SK-N-SH treated with all-trans-retinoic acid at 6 μM for 48 hours (cell line): Measurements from ENCODE around the gene DDX24.

ENCODE experiments used
- ATAC-seq: fragments of 200-7000 bp; cut with Tn5 transposase; 3 replicates; pipeline ENCODE4 v1.9.1; 2020; ENCODE audit warnings: mild to moderate bottlenecking, moderate library complexity
- ARNTL ChIP-seq: fragments of 450-650 bp; formaldehyde crosslinking; IDR thresholded peaks from 2 replicates; pipeline ENCODE4 v1.5.0; 2020; ENCODE audit warnings: low read depth, mild to moderate bottlenecking, moderate library complexity, borderline replicate concordance
- BACH2 ChIP-seq: fragments of 250-450 bp; sonication (Bioruptor Pico); IDR thresholded peaks from 2 replicates; pipeline ENCODE4 v1.9.0; 2021; ENCODE audit warnings: mild to moderate bottlenecking, borderline replicate concordance
- CSDC2 ChIP-seq: fragments of 250-450 bp; sonication (Bioruptor Pico); IDR thresholded peaks from 2 replicates; pipeline ENCODE4 v1.5.0; 2020; ENCODE audit warnings: mild to moderate bottlenecking, moderate library complexity
- ESRRG ChIP-seq: fragments of 250-450 bp; sonication (Bioruptor Pico); IDR thresholded peaks from 2 replicates; pipeline ENCODE4 v1.6.1; 2021; ENCODE audit warnings: mild to moderate bottlenecking
- GLIS3 ChIP-seq: fragments of 250-450 bp; sonication (Bioruptor Pico); IDR thresholded peaks from 2 replicates; pipeline ENCODE4 v1.5.0; 2020; ENCODE audit warnings: mild to moderate bottlenecking, moderate library complexity
- ISL1 ChIP-seq: fragments of 250-450 bp; sonication (Bioruptor Pico); IDR thresholded peaks from 2 replicates; pipeline ENCODE4 v2.1.2; 2022; ENCODE audit warnings: mild to moderate bottlenecking, moderate library complexity
- OSR1 ChIP-seq: fragments of 250-450 bp; sonication (Bioruptor Pico); IDR thresholded peaks from 2 replicates; pipeline ENCODE4 v1.8.0; 2022; ENCODE audit warnings: moderate library complexity, mild to moderate bottlenecking, inconsistent platforms
- PPARA ChIP-seq: fragments of 250-450 bp; sonication (Bioruptor Pico); IDR thresholded peaks from 2 replicates; pipeline ENCODE4 v1.5.0; 2020; ENCODE audit warnings: mild to moderate bottlenecking, borderline replicate concordance
- RARB ChIP-seq: fragments of 250-450 bp; sonication (Bioruptor Pico); IDR thresholded peaks from 2 replicates; pipeline ENCODE4 v1.8.0; 2021; ENCODE audit warnings: mild to moderate bottlenecking, moderate library complexity
- SNAI2 ChIP-seq: fragments of 250-450 bp; sonication (Bioruptor Pico); IDR thresholded peaks from 2 replicates; pipeline ENCODE4 v1.5.0; 2020; ENCODE audit warnings: mild to moderate bottlenecking, moderate library complexity
- TCF4 ChIP-seq: fragments of 250-450 bp; sonication (Bioruptor Pico); IDR thresholded peaks from 2 replicates; pipeline ENCODE4 v1.8.0; 2021; ENCODE audit warnings: mild to moderate bottlenecking, moderate library complexity, borderline replicate concordance
- TOX ChIP-seq: fragments of 250-450 bp; sonication (Bioruptor Pico); IDR thresholded peaks from 2 replicates; pipeline ENCODE4 v1.8.0; 2021; ENCODE audit warnings: mild to moderate bottlenecking, moderate library complexity, borderline replicate concordance
- ZC3H10 ChIP-seq: fragments of 250-450 bp; sonication (Bioruptor Pico); IDR thresholded peaks from 2 replicates; pipeline ENCODE4 v1.5.1; 2021; ENCODE audit warnings: mild to moderate bottlenecking, moderate library complexity
- ZFP30 ChIP-seq: fragments of 450-650 bp; formaldehyde crosslinking; IDR thresholded peaks from 2 replicates; pipeline ENCODE4 v1.5.0; 2022; ENCODE audit warnings: mild to moderate bottlenecking, moderate library complexity
- ZNF565 ChIP-seq: fragments of 450-650 bp; formaldehyde crosslinking; conservative IDR thresholded peaks from 2 replicates; pipeline ENCODE4 v1.5.0; 2020; ENCODE audit warnings: low read depth, mild to moderate bottlenecking, moderate library complexity
- ZNF70 ChIP-seq: fragments of 450-650 bp; formaldehyde crosslinking; IDR thresholded peaks from 2 replicates; pipeline ENCODE4 v1.5.0; 2020; ENCODE audit warnings: mild to moderate bottlenecking, moderate library complexity
- ZNF8 ChIP-seq: fragments of 450-650 bp; formaldehyde crosslinking; IDR thresholded peaks from 2 replicates; pipeline ENCODE4 v1.5.0; 2020; ENCODE audit warnings: mild to moderate bottlenecking, moderate library complexity
- TF ChIP-seq, protein P1 (sequence below): fragments of 250-450 bp; sonication (Bioruptor Pico); IDR thresholded peaks from 2 replicates; pipeline ENCODE4 v1.8.0; 2021; ENCODE audit warnings: low read depth, mild to moderate bottlenecking, moderate library complexity, borderline replicate concordance
- TF ChIP-seq, protein P2 (sequence below): fragments of 250-450 bp; sonication (Bioruptor Pico); IDR thresholded peaks from 2 replicates; pipeline ENCODE4 v1.8.0; 2020; ENCODE audit warnings: mild to moderate bottlenecking, moderate library complexity, borderline replicate concordance
- TF ChIP-seq, protein P3 (sequence below): fragments of 250-450 bp; sonication (Bioruptor Pico); IDR thresholded peaks from 2 replicates; pipeline ENCODE4 v1.5.1; 2021; ENCODE audit warnings: mild to moderate bottlenecking, moderate library complexity
- TF ChIP-seq, protein P4 (sequence below): fragments of 250-450 bp; sonication (Bioruptor Pico); IDR thresholded peaks from 2 replicates; pipeline ENCODE4 v1.5.0; 2020; ENCODE audit warnings: mild to moderate bottlenecking, moderate library complexity

The DDX24 gene

DNA sequence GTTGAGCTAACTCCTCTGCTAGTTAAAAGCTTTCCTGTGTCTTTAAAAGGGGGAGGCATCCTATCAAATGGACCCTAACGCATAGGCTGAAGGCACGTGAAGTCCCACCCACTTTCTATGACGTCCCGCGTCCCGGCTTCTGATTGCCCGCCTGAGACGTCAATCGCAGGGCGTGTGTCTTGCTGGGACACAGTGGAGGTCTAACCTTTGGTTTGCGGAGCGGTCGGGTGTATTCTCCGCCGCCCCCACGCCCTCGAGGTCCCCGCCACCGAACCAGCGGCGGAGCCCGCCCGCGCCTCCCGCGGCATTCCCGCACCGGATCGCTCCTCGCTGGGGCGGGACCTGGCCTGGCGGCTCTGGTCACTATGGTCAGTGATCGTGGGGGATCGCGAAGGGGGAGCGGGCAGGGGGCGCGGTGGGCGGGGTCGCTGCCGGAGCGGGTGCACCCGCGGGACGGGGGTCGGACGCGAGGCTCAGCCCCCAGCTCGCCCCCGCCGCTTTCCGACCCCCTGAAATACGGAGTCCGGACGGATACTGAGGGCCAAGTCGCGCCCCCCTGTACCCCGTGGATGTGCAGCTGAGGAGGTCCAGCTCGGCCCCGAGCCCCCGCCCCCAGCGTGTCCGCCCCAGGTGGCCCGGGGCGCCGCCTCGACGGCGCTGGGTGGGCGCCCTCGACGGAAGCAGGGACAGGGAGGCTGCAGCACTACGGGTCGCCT lies 54.7 kb downstream of the DDX24 start, which contains the start of gene OTUB2 (continued):
- TF ChIP-seq, protein P1, sequence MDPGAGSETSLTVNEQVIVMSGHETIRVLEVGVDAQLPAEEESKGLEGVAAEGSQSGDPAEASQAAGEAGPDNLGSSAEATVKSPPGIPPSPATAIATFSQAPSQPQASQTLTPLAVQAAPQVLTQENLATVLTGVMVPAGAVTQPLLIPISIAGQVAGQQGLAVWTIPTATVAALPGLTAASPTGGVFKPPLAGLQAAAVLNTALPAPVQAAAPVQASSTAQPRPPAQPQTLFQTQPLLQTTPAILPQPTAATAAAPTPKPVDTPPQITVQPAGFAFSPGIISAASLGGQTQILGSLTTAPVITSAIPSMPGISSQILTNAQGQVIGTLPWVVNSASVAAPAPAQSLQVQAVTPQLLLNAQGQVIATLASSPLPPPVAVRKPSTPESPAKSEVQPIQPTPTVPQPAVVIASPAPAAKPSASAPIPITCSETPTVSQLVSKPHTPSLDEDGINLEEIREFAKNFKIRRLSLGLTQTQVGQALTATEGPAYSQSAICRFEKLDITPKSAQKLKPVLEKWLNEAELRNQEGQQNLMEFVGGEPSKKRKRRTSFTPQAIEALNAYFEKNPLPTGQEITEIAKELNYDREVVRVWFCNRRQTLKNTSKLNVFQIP (CRISPR knock-in tag): no peak
- TF ChIP-seq TCF4 (CRISPR knock-in tag): no peak
- no peak for TF ChIP-seq ARNTL (CRISPR knock-in tag)

DNA sequence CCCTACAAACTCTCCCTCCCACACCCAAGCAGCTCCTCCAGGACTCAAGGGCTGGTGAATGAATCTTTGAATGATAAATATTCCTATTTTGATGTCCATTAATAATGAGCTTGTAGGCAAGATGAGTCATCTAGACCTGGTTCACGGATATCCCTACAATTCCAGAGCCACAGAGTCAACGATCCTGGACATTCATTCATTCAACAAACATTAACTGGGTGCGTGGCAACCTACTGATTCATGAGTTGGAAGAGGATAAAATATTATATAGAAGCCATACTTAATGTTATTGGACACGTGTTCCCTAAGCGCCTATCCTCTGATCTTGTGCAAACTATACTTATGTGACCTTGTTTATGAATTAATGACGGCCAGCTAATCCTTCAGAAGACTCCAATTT lies 55.3 kb downstream of the DDX24 start:
- no peak for ATAC-seq
- no peak for TF ChIP-seq OSR1 (CRISPR knock-in tag)
- TF ChIP-seq, all 23 proteins: peak for 0

DNA sequence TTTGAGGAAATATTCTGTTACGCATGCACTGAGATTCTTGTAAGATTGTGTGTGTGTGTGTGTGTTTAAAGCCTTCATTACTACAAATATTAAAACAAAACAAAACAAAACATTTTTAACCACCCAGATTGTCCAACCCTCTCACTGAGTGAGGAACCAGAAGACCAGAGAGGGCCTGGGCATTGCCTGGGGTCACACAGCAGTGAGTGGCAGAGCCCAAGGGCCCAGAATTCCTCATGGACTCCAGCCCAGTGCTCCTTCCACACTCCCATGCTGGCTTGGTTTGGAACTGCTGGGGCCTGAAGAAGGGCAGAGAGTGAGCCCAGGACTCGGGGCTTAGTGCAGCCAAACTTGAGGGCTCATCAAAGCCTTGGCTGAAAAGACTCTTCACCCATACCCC lies 56.5 kb downstream of the DDX24 start:
- TF ChIP-seq ISL1 (CRISPR knock-in tag) (no peak), ZNF8 (no peak), RARB (CRISPR knock-in tag) (no peak), TCF4 (CRISPR knock-in tag) (no peak), CSDC2 (CRISPR knock-in tag) (no peak), ZC3H10 (CRISPR knock-in tag) (no peak), SNAI2 (no peak), ZFP30 (CRISPR knock-in tag) (no peak), ESRRG (no peak), ARNTL (CRISPR knock-in tag) (no peak), ZNF565 (CRISPR knock-in tag) (no peak), ZNF70 (CRISPR knock-in tag) (no peak), GLIS3 (no peak), BACH2 (no peak), PPARA (CRISPR knock-in tag) (no peak), TOX (CRISPR knock-in tag) (no peak)
- TF ChIP-seq, protein P2, sequence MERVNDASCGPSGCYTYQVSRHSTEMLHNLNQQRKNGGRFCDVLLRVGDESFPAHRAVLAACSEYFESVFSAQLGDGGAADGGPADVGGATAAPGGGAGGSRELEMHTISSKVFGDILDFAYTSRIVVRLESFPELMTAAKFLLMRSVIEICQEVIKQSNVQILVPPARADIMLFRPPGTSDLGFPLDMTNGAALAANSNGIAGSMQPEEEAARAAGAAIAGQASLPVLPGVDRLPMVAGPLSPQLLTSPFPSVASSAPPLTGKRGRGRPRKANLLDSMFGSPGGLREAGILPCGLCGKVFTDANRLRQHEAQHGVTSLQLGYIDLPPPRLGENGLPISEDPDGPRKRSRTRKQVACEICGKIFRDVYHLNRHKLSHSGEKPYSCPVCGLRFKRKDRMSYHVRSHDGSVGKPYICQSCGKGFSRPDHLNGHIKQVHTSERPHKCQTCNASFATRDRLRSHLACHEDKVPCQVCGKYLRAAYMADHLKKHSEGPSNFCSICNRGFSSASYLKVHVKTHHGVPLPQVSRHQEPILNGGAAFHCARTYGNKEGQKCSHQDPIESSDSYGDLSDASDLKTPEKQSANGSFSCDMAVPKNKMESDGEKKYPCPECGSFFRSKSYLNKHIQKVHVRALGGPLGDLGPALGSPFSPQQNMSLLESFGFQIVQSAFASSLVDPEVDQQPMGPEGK (CRISPR knock-in tag): no peak
- TF ChIP-seq, protein P3, sequence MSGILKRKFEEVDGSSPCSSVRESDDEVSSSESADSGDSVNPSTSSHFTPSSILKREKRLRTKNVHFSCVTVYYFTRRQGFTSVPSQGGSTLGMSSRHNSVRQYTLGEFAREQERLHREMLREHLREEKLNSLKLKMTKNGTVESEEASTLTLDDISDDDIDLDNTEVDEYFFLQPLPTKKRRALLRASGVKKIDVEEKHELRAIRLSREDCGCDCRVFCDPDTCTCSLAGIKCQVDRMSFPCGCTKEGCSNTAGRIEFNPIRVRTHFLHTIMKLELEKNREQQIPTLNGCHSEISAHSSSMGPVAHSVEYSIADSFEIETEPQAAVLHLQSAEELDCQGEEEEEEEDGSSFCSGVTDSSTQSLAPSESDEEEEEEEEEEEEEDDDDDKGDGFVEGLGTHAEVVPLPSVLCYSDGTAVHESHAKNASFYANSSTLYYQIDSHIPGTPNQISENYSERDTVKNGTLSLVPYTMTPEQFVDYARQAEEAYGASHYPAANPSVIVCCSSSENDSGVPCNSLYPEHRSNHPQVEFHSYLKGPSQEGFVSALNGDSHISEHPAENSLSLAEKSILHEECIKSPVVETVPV (CRISPR knock-in tag): no peak
- TF ChIP-seq, all 23 proteins: peak for 0
- no peak for ATAC-seq

DNA sequence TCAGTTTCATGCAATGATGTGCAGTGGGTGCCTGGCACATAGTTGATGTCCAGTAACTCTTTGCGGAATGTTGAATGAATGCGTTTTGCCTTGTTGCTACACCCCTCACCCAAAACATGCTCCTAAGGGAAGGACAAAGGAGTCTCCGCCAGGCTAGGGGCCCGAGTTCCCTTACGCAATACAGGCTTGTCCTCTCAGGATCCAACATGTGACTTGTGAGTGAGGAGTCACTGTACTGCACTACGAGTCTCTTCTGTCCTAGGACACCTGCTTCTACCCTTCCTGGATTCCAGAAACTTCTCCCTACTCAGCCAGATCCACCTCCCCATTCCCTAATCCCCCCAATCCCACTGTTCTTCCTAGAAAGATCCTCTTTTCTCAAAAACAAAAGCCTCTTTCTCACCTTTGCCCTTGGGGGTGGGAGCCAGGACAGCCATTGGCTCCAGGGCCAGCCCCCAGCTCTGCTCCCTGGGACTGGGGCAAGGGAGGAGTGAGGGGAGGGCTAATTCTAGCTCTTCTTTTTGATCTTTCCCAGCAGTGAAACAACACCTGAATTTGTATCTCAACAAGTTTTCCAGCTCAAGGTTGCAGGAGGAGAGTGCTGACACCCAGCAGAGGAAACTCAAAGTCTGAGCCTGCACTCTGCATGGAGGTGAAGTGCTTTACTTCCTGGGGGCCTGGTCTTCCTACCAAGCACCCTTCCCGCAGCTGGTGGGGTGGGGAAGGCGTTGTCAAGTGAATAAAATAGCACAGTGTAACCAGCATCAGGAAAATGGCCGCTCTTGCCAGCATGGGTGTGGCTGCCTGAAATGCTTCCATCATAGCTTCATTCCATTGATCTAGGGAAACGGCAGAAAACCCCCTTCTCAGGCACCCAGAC lies 58.2 kb downstream of the DDX24 start:
- no peak for TF ChIP-seq RARB (CRISPR knock-in tag)
- no peak for TF ChIP-seq ESRRG
- TF ChIP-seq TOX (CRISPR knock-in tag): no peak
- no peak for TF ChIP-seq CSDC2 (CRISPR knock-in tag)
- TF ChIP-seq GLIS3: no peak
- no peak for TF ChIP-seq OSR1 (CRISPR knock-in tag)
- TF ChIP-seq, protein P4, sequence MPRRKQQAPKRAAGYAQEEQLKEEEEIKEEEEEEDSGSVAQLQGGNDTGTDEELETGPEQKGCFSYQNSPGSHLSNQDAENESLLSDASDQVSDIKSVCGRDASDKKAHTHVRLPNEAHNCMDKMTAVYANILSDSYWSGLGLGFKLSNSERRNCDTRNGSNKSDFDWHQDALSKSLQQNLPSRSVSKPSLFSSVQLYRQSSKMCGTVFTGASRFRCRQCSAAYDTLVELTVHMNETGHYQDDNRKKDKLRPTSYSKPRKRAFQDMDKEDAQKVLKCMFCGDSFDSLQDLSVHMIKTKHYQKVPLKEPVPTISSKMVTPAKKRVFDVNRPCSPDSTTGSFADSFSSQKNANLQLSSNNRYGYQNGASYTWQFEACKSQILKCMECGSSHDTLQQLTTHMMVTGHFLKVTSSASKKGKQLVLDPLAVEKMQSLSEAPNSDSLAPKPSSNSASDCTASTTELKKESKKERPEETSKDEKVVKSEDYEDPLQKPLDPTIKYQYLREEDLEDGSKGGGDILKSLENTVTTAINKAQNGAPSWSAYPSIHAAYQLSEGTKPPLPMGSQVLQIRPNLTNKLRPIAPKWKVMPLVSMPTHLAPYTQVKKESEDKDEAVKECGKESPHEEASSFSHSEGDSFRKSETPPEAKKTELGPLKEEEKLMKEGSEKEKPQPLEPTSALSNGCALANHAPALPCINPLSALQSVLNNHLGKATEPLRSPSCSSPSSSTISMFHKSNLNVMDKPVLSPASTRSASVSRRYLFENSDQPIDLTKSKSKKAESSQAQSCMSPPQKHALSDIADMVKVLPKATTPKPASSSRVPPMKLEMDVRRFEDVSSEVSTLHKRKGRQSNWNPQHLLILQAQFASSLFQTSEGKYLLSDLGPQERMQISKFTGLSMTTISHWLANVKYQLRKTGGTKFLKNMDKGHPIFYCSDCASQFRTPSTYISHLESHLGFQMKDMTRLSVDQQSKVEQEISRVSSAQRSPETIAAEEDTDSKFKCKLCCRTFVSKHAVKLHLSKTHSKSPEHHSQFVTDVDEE: no peak
- TF ChIP-seq PPARA (CRISPR knock-in tag): no peak
- TF ChIP-seq, protein P3 (CRISPR knock-in tag): no peak
- TF ChIP-seq ZNF8: no peak
- TF ChIP-seq, protein P2 (CRISPR knock-in tag): no peak
- TF ChIP-seq ZNF565 (CRISPR knock-in tag): no peak
- no peak for TF ChIP-seq ARNTL (CRISPR knock-in tag)
- no peak for ATAC-seq
